Activated CD8-positive, alpha-beta memory T cell treated with anti-CD3 and anti-CD28 coated beads for 36 hours (primary cell): ENCODE measurements around the gene LSR. TPM values are rescaled to one million over a fixed set of nuclear protein-coding genes. Genes with fewer than 3 reads are reported as not detected.

ENCODE experiments used
- CTCF ChIA-PET: fragments of 350-600 bp; sonication (Branson Sonifier 250); formaldehyde crosslinking; loops from one replicate; lab custom pipeline; 2021; ENCODE audit warnings: antibody characterized with exemption; lab: Charles Lee
- POLR2A ChIA-PET: fragments of 350-600 bp; sonication (Branson Sonifier 250); formaldehyde crosslinking; loops from one replicate; lab custom pipeline; 2021; ENCODE audit warnings: antibody characterized with exemption; lab: Charles Lee
- total RNA-seq, 2 experiments: library from RNA; stranded (reverse); gene quantifications; one replicate each; pipeline ENCODE4 v1.2.3, GENCODE V29; 2021

The LSR gene
- total RNA-seq, 2 experiments from 2014 or later: 25.1 to 25.3 TPM

DNA sequence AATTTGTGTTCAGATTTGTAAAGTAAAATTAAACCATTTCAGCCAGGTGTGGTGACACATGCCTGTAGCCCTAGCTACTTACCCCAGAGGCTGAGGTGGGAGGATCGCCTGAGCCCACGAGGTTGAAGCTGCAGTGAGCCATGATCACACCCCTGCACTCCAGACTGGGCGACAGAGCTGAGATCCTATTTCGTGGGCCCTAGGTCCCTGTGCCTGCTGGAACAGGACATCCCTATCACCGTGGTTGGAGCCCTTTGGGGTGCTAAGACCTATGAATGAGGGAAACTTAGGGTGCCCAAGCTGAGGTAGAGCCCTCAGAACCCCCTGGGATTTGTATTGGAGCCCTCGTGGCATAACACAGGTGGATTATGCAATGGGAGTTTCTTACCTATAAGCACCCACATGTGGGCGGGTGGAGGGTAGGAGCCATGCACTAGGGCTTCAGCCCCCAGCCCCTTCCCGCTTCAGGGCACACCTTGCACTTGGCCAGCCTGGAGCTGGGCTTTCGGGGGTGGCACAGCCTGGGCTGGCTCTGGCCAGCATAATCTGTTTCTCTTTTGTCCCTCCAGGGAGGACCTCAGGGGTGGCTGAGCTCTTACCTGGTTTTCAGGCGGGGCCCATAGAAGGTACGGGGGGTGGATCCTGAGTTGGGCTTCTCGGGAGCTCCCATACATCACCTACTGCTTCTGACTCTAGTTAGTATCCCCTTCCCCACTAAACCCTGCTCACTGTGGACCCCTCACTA is 12.7 kb downstream of the LSR start:
- ChIA-PET POLR2A (no interaction called here), CTCF (no interaction called here)

DNA sequence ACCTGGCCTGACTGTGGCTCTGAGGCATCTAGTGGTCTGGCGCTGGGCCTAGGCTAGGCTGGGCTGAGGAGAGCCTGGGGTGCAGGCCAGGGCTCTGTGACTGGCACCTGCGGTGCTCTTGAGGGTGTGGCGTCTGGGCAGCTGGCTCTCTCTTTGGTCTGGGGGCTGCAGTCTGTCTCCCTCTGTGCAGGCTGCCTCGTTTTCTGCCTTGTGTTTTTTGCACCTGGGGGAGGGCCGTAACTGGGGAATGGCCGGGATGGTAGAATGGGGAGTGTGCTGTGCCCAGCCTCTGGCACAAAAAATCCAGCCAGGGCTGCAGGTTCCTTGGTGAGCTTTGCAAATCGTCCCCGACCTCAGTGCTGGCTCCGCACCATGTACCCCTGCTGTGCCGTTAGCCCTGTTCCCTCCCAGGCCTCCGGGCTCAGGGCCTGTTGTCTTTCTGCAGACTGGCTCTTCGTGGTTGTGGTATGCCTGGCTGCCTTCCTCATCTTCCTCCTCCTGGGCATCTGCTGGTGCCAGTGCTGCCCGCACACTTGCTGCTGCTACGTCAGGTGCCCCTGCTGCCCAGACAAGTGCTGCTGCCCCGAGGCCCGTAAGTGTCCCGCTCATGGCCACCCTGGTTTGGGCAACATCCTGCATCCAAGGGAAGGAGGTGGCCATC is 13.4 kb downstream of the LSR start:
- POLR2A ChIA-PET: no interaction called here
- CTCF ChIA-PET: no interaction called here

DNA sequence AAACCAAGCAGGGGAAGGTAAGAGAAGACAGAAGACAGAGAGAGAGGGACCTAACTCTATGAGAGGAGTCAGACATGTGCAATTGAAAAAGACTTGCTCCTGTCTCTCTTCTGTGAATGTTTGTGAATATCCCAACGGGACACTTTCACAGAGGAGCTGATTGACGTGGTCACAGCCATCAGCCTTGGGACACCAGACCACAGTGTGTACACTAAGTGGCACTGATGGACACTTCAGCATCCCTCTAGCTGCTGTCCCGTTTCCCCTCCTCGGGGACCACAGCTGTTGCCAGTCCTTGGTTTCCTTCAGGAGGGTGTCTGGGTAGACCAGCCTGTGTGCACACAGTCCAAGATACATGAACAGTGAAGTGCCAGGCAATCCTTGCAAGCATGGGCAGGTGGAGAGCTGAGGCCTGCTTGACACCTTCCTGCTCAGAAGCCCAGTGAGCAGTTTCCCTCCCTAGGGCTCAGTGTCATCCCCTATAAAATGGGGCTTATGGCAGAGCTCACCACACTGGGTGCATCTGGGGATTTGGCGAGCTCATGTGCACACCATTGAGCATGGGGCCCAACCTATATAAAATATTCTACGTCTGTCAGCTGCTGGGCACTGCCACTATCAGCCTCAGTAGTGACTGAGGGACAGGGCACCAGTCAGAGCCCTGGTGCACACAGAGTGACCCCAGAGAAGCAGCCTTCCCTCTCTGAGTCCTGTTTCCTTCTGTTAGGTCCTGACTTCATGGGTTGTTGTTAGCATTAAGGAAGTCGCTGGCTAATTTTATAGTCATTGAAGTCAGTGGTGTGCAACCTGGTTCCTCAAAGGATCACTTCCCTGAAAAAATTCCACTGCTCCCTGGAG is 15.7 kb downstream of the LSR start:
- ChIA-PET CTCF (no interaction called here), POLR2A (no interaction called here)

DNA sequence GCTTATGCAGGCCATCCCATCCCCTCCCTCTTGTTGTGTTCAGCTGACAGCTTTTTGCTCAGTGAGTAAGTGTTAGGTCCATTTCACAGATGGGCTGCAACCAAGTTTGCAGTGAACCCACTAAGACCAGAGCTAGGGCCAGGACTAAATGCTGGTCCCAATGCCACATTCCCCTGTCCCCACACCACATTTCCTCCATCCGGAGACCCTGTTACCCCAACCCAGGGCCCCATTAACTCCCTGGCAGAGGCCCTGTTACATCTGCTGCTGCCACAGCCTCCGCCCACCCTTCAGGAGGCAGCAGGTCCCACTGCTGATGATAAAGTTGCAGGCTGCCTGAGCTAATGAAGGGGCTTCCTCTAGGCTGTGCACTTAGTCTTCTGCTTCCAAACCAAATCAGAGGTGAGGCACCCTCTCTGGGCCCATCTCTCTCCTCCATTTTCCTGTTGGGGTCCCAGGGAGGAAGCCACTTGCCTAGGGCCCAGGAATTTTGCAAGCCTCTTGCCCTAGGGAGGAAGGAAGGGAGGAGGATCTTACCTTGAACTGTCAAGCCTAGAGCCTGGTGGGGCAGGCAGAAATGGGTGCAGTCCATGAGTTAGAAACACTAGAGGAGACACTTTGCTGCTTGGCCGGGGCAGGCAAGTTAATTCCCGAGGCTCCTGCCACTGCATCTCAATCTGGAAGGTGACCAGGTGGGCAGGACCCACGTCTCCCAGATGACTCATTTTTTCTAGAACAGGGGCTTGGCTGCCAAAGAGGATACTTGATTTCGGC is 16.5 kb downstream of the LSR start:
- CTCF ChIA-PET: interaction anchor here (0.6 kb wide), 1 partner anchor 333 kb away, joined by 3 read pairs; no protein-coding TSS in a partner anchor
- POLR2A ChIA-PET: no interaction called here

DNA sequence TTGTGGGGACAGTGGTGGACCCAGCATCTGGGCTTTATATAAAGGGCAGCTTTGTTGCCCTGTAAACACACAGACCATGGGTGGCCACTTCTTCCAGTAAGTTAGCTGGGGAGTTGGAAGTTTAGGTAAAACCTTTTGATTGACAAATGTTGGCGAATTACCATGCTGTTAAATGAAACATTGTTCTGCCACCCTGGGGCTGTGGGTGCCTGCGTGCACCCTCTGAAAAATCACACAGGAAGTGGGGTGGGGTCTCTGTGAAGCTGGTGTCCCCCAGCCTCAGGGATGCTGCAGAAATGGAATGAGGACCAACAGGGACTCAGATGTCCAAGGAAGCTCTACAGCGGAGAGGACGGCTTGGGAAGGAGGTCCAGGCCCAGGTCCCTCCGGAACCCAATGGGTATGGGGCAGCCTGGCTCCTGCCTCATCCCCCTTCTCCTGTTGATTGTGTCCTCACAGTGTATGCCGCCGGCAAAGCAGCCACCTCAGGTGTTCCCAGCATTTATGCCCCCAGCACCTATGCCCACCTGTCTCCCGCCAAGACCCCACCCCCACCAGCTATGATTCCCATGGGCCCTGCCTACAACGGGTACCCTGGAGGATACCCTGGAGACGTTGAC is 17.2 kb downstream of the LSR start:
- ChIA-PET POLR2A (interaction anchor here (0.6 kb wide), 1 partner anchor 265 kb away, joined by 3 read pairs; no protein-coding TSS in a partner anchor), CTCF (interaction anchor here (0.6 to 0.7 kb wide), 2 partner anchors 229 to 332 kb away, joined by 3 read pairs; no protein-coding TSS in a partner anchor)

DNA sequence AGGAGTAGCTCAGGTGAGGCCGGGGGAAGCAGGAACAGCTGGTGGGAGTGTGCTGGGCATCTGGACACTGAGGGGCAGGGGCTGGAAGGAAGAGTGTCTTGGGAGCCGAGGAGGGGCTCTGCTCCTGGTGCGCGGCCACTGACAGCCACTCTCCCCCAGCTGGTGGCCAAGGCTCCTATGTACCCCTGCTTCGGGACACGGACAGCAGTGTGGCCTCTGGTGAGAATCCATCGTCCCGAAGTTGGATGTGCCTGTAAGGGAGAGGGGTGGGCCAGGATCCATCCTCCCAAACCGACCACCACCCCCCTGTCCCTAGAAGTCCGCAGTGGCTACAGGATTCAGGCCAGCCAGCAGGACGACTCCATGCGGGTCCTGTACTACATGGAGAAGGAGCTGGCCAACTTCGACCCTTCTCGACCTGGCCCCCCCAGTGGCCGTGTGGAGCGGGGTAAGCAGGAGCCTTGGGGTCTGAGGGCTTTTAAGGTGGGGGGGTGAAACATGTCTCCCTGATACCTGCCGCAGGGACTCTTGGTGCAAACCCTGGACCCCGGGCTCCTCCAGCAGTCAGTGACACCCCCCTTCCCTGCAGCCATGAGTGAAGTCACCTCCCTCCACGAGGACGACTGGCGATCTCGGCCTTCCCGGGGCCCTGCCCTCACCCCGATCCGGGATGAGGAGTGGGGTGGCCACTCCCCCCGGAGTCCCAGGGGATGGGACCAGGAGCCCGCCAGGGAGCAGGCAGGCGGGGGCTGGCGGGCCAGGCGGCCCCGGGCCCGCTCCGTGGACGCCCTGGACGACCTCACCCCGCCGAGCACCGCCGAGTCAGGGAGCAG is 17.9 kb downstream of the LSR start:
- POLR2A ChIA-PET: interaction anchor here (0.6 kb wide), 1 partner anchor 266 kb away, joined by 3 read pairs; no protein-coding TSS in a partner anchor
- CTCF ChIA-PET: interaction anchor here (0.7 kb wide), 1 partner anchor 228 kb away, joined by 3 read pairs; no protein-coding TSS in a partner anchor

DNA sequence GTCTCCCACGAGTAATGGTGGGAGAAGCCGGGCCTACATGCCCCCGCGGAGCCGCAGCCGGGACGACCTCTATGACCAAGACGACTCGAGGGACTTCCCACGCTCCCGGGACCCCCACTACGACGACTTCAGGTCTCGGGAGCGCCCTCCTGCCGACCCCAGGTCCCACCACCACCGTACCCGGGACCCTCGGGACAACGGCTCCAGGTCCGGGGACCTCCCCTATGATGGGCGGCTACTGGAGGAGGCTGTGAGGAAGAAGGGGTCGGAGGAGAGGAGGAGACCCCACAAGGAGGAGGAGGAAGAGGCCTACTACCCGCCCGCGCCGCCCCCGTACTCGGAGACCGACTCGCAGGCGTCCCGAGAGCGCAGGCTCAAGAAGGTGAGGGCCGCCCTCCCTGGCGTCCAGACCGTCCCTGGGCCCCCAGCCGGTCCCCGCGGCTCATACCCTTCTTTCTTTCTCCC is 18.6 kb downstream of the LSR start:
- POLR2A ChIA-PET: interaction anchor here (0.6 to 1.0 kb wide), 4 partner anchors 20 to 125 kb away, joined by 3 to 5 read pairs (median 4); no protein-coding TSS in a partner anchor
- CTCF ChIA-PET: interaction anchor here (1.4 kb wide), 1 partner anchor 126 kb away, joined by 3 read pairs; no protein-coding TSS in a partner anchor

DNA sequence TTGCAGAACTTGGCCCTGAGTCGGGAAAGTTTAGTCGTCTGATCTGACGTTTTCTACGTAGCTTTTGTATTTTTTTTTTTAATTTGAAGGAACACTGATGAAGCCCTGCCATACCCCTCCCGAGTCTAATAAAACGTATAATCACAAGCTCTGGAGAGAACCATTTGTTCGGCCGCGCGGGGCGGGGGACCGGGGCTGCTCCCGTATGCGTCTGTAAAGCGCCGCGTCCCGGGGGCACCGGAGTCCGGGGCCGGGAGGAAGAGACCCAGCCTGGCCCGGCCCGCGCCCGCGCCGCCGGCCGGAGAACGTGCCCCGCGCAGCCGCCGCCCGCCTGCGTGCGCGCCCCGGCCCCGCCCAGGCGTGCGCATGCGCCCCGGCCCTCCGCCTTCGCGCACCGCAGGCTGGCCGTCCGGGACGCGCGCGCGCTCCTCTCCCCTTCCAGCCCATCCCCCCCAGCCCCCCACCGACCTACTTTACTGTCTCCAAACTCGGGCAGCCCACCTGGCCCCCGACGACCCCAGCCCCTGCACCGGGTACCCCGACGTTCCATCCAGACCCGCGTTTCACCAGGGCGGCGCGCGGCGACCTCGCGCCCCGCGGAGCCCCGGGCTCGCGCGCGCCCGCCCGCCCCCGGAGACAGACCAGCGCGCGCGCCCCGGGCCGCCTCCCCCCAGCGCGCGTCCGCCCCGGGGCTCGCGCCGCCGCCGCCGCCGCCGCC is 19.2 kb downstream of the LSR start:
- ChIA-PET CTCF (interaction anchor here (1.4 kb wide), 1 partner anchor 126 kb away, joined by 3 read pairs; no protein-coding TSS in a partner anchor), POLR2A (interaction anchor here (0.5 to 1.0 kb wide), 7 partner anchors 20 to 380 kb away, joined by 3 to 5 read pairs (median 3); no protein-coding TSS in a partner anchor)

DNA sequence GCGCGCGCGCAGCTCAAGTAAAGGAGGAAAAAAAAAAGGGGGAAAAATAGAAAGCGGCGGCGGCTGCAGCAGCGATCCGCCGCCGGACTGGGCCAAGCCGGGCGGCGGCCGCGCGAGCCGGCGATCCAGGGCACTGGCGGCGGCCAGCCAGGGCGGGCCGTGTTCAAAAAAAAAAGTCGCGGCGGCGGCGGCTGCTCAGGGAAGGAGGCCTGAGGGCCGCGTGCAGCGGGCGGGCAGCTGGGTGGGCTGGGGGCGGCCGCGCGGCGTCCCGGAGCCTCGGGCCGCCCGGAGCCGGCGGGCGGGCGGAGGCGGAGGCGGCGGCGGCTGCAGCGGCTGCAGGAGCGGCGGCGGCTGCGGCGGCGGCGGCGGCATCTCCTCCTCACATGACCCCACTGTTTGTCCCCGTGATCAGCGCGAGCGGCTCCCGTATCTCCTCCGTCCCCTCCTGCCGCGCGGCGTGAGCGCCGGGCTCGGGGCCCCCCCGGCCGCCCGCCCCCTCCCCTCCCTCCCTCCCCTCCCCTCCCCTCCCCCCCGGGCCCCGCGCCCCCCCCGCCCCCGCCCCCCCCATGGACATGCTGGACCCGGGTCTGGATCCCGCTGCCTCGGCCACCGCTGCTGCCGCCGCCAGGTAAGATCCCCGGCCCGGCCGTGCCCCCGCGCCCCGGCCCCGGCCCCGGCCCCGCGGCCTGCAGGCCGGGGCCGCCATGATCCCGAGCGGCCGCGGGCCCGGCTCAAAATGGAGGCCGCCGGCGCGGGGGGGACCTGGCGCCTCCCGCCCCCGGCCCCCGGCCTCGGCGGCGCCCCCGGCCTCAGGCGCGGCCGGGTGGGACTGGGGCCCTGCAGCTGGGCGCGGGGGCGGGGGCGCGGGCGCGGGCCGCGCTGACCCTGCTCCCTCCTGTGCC is 20.0 kb downstream of the LSR start, which contains the start of gene USF2:
USF2 (plus strand) TSS at position 427 of the 902 bp plus-strand sequence; CDS start at position 567, 140 bp downstream.
- ChIA-PET POLR2A (interaction anchor here (0.5 to 1.0 kb wide), 4 partner anchors 61 to 379 kb away, joined by 3 to 4 read pairs (median 3); no protein-coding TSS in a partner anchor), CTCF (interaction anchor here (0.8 to 1.9 kb wide), 7 partner anchors 27 to 226 kb away, joined by 3 to 6 read pairs (median 3); partner anchors contain the start of gene FFAR1)

DNA sequence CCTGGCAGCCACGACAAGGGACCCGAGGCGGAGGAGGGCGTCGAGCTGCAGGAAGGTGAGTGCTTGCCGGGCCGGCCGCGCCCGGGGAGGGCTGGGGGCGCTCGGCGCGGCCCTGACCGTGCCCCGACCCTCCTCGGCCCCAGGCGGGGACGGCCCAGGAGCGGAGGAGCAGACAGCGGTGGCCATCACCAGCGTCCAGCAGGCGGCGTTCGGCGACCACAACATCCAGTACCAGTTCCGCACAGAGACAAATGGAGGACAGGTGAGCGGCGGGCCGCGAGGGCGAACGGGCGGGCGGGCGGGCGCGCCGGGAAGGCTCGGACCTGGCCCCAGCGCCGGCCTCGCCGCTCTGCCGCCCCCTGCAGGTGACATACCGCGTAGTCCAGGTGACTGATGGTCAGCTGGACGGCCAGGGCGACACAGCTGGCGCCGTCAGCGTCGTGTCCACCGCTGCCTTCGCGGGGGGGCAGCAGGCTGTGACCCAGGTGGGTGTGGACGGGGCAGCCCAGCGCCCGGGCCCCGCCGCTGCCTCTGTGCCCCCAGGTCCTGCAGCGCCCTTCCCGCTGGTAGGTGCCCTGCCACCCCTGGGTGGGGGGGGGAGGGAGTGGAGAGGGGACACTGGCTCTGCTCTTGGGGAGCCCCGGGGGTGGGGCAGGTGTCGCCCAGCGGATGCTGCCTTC is 20.8 kb downstream of the LSR start:
- ChIA-PET POLR2A (no interaction called here), CTCF (interaction anchor here (0.7 to 1.9 kb wide), 7 partner anchors 26 to 226 kb away, joined by 3 to 6 read pairs (median 3); partner anchors contain the start of gene FFAR1)

DNA sequence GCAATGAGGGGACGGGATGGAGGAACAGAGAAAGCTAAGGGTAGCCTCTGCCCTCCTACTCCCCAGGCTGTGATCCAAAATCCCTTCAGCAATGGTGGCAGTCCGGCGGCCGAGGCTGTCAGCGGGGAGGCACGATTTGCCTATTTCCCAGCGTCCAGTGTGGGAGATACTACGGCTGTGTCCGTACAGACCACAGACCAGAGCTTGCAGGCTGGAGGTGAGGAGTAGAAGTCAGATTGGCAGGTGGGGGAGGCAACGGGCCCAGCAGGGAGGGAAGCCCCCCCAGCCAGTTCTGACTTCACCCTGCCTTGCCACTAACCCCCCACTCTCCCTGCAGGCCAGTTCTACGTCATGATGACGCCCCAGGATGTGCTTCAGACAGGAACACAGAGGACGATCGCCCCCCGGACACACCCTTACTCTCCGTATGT is 21.6 kb downstream of the LSR start:
- POLR2A ChIA-PET: no interaction called here
- CTCF ChIA-PET: interaction anchor here (0.7 to 1.9 kb wide), 2 partner anchors 198 to 203 kb away, joined by 3 to 6 read pairs; no protein-coding TSS in a partner anchor

DNA sequence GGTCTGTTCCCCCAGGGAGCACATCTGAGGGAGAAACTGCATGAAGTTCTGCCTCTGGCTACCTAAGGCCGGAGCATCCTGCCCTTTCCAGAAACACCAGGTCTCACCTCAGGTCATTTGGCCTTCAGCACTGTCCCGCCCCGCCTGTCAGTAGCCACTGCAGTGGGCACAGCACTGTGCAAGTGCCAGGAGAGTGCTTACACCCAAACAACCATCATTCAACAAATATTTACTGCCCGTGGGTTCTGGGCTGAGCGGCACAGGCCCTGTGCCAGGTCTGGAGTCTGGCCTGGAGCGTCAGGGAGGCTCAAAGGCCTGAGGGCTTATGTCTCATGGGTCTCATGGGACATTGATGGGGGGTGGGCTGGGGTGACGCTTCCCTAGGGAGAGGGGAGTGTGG is 22.7 kb downstream of the LSR start:
- ChIA-PET CTCF (no interaction called here), POLR2A (no interaction called here)

DNA sequence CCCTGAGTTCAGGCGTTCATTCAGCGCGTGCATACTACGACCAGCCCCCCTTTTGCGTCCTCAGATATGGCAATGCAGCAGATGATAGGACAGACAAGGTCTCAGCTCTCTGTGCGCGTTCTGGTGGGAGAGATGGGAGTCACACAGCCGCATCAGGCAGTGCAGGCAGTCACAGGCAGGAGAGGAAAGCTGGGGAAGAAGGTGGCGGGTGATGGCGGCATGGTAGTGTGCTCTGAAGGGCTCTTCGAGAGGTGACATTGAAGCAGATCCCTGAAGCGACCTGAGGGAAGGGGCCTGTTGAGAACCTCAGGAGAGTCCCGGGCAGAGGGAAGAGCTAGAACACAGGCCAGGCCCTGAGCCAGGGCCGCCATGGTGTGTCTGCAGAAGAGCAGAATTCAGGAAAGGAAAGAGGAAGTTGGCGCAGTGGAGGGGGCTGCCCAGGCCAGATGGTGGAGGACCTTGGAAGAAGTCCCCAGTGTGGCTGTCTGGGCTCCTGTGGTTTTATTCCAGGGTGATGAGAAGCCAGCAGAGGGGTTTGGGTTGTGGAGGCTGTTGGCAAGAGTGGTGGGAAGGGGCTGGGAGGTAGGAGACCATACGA is 23.4 kb downstream of the LSR start:
- CTCF ChIA-PET: no interaction called here
- POLR2A ChIA-PET: no interaction called here
